GM23338 (cell line): ENCODE results near the gene OIT3. TPM values are rescaled to one million over a fixed set of nuclear protein-coding genes. Genes with fewer than 3 reads are reported as not detected.

Experiments
- ATAC-seq: fragments of 200-7000 bp; cut with Tn5 transposase; 3 replicates; pipeline ENCODE4 v1.9.1; 2020
- DNase-seq: peaks from one replicate; pipeline ENCODE4 v3.0.0-alpha.2; 2015; ENCODE audit warnings: low spot score
- H2AFZ ChIP-seq: fragments of 200-600 bp; sonication (generic); 2 replicates; pipeline ENCODE4 v1.8.0; 2016; ENCODE audit warnings: antibody characterized with exemption, mild to moderate bottlenecking, moderate library complexity
- H3F3A ChIP-seq: fragments of 200-600 bp; sonication (generic); replicated peaks from 2 replicates; pipeline ENCODE4 v1.8.0; 2017; ENCODE audit warnings: antibody characterized with exemption, mixed run types, low read depth
- H3K27ac ChIP-seq: fragments of 200-600 bp; sonication (generic); 2 replicates; pipeline ENCODE4 v1.6.1; 2016; ENCODE audit warnings: low read depth
- H3K27me3 ChIP-seq: fragments of 200-600 bp; sonication (generic); 2 replicates; pipeline ENCODE4 v1.8.0; 2016; ENCODE audit warnings: mild to moderate bottlenecking, mixed run types, moderate library complexity; ENCODE audit not compliant: insufficient read depth
- H3K36me3 ChIP-seq: fragments of 200-600 bp; sonication (generic); 2 replicates; pipeline ENCODE4 v1.8.0; 2016; ENCODE audit warnings: mild to moderate bottlenecking; ENCODE audit not compliant: insufficient read depth
- H3K4me1 ChIP-seq: fragments of 200-600 bp; sonication (generic); 2 replicates; pipeline ENCODE4 v1.8.0; 2016; ENCODE audit warnings: mild to moderate bottlenecking, moderate library complexity; ENCODE audit not compliant: insufficient read depth
- H3K4me2 ChIP-seq: fragments of 200-600 bp; sonication (generic); 2 replicates; pipeline ENCODE4 v1.7.1; 2017; ENCODE audit warnings: mixed run types
- H3K4me3 ChIP-seq: fragments of 200-600 bp; sonication (generic); 2 replicates; pipeline ENCODE4 v1.6.1; 2016; ENCODE audit warnings: mixed run types
- H3K79me2 ChIP-seq: fragments of 200-600 bp; sonication (generic); replicated peaks from 2 replicates; pipeline ENCODE4 v1.8.0; 2017; ENCODE audit warnings: mild to moderate bottlenecking; ENCODE audit not compliant: insufficient read depth
- H3K9me2 ChIP-seq: fragments of 200-600 bp; sonication (generic); 2 replicates; pipeline ENCODE4 v1.8.0; 2017; ENCODE audit not compliant: insufficient read depth
- H4K20me1 ChIP-seq: fragments of 200-600 bp; sonication (generic); replicated peaks from 2 replicates; pipeline ENCODE4 v1.8.0; 2017; ENCODE audit warnings: mild to moderate bottlenecking; ENCODE audit not compliant: insufficient read depth
- H3K27ac Mint-ChIP-seq: 2 replicates; pipeline ENCODE4 v1.8.0; 2020; ENCODE audit warnings: inconsistent platforms, mild to moderate bottlenecking, moderate library complexity, mixed read lengths
- H3K27me3 Mint-ChIP-seq: 3 replicates; pipeline ENCODE4 v1.8.0; 2022; ENCODE audit warnings: low read depth, mild to moderate bottlenecking, moderate library complexity, mixed read lengths, inconsistent platforms; ENCODE audit not compliant: insufficient read depth, poor library complexity
- H3K36me3 Mint-ChIP-seq: 3 replicates; pipeline ENCODE4 v1.8.0; 2021; ENCODE audit warnings: low read depth, mild to moderate bottlenecking, inconsistent platforms, moderate library complexity, mixed read lengths
- H3K4me1 Mint-ChIP-seq: 3 replicates; pipeline ENCODE4 v1.8.0; 2020; ENCODE audit warnings: mild to moderate bottlenecking, inconsistent platforms, mixed read lengths
- H3K4me3 Mint-ChIP-seq: 3 replicates; pipeline ENCODE4 v1.8.0; 2021; ENCODE audit warnings: moderate library complexity, mild to moderate bottlenecking, inconsistent platforms, mixed read lengths
- H3K9me3 Mint-ChIP-seq: 3 replicates; pipeline ENCODE4 v1.8.0; 2020; ENCODE audit warnings: moderate library complexity, mild to moderate bottlenecking, inconsistent platforms, mixed read lengths
- CREB1 ChIP-seq: fragments of 250-450 bp; sonication (Bioruptor Pico); IDR thresholded peaks from 2 replicates; pipeline ENCODE4 v1.5.0; 2020; ENCODE audit warnings: low read depth, mild to moderate bottlenecking, moderate library complexity
- EZH2 ChIP-seq: fragments of 200-600 bp; sonication (generic); IDR thresholded peaks from one replicate; pipeline ENCODE4 v1.8.0; 2017; ENCODE audit warnings: antibody characterized with exemption, mild to moderate bottlenecking, low read depth; ENCODE audit not compliant: unreplicated experiment
- EZH2phosphoT487 ChIP-seq: fragments of 200-600 bp; sonication (generic); IDR thresholded peaks from one replicate; pipeline ENCODE4 v1.8.1; 2018; ENCODE audit warnings: antibody characterized with exemption; ENCODE audit not compliant: unreplicated experiment
- JUNB ChIP-seq: IDR thresholded peaks from one replicate; pipeline ENCODE4 v1.6.1; 2016; ENCODE audit warnings: antibody characterized with exemption; ENCODE audit not compliant: unreplicated experiment
- NANOG ChIP-seq: IDR thresholded peaks from 2 replicates; pipeline ENCODE4 v1.6.1; 2016; ENCODE audit warnings: antibody characterized with exemption, borderline replicate concordance
- POLR2AphosphoS5 ChIP-seq: IDR thresholded peaks from 2 replicates; pipeline ENCODE4 v1.6.1; 2016; ENCODE audit warnings: antibody characterized with exemption, low read depth
- STAT1 ChIP-seq: IDR thresholded peaks from one replicate; pipeline ENCODE4 v1.6.1; 2016; ENCODE audit warnings: antibody characterized with exemption; ENCODE audit not compliant: unreplicated experiment
- ZNF114 ChIP-seq: fragments of 250-450 bp; sonication (Bioruptor Pico); IDR thresholded peaks from 2 replicates; pipeline ENCODE4 v1.5.0; 2020; ENCODE audit warnings: mild to moderate bottlenecking, moderate library complexity
- ZNF331 ChIP-seq: fragments of 250-450 bp; sonication (Bioruptor Pico); IDR thresholded peaks from 2 replicates; pipeline ENCODE4 v1.5.0; 2020; ENCODE audit warnings: low read depth, mild to moderate bottlenecking, moderate library complexity
- polyA plus RNA-seq: library from polyadenylated mRNA; unstranded; fragments of >200 nt; fragmentation: Nextera tagmentation; extraction: Ambion mirVana; gene quantifications from 2 replicates; pipeline ENCODE4 v1.2.1, GENCODE V29; 2016
- total RNA-seq: library from RNA; depleted of rRNA; stranded (reverse); fragments of >200 nt; shearing (Covaris generic); gene quantifications from 2 replicates; pipeline ENCODE4 v1.2.3, GENCODE V29; 2014
- TF ChIP-seq, protein P1 (sequence below): fragments of 250-450 bp; sonication (Bioruptor Pico); IDR thresholded peaks from 2 replicates; pipeline ENCODE4 v1.5.0; 2020; ENCODE audit warnings: mild to moderate bottlenecking, moderate library complexity
- TF ChIP-seq, protein P2 (sequence below): IDR thresholded peaks from 2 replicates; pipeline ENCODE4 v1.6.1; 2016; ENCODE audit warnings: antibody characterized with exemption
- TF ChIP-seq, protein P3 (sequence below): IDR thresholded peaks from one replicate; pipeline ENCODE4 v1.6.1; 2018; ENCODE audit warnings: antibody characterized with exemption; ENCODE audit not compliant: unreplicated experiment
- TF ChIP-seq, protein P4 (sequence below), 2 experiments: fragments of 200-600 bp in 1 of 2; sonication (generic) in 1 of 2; conservative IDR thresholded peaks; 2 replicates each; pipeline versions ENCODE4 v1.5.1 to v1.6.1; 2016 to 2017; ENCODE audit warnings: antibody characterized with exemption in 2 of 2, low read depth in 2 of 2, mild to moderate bottlenecking in 2 of 2, moderate library complexity in 1 of 2

OIT3 gene
- total and polyA plus RNA-seq, 2 experiments from 2014 or later: not detected

DNA sequence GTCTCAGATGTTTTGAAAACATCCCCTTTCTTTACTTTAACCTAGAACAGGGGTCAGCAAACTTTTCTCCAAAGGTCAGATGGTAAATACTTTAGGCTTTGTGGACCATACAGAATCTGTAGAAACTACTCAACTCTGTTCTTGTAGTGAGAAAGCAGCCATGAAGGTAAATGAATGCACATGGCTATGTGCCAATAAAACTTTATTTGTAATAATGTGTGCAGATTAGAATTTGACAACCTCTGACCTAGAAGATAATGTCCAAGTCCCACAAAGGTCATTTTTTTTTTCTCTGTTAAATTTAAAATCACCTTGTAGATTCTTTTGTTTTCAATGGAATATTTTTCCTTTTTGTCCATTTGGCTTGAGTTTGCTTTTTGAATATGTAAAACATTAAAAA, 17.2 kb downstream of the OIT3 start:
- Mint-ChIP-seq H3K4me3 (no peak overlapping the region), H3K9me3 (no peaks in the 10 kb centered on the region), H3K27me3 (peaks cover 5% of the 10 kb centered on the region), H3K36me3 (no peaks in the 10 kb centered on the region), H3K27ac (no peak overlapping the region), H3K4me1 (peaks cover 8% of the 10 kb centered on the region)
- Histone ChIP-seq H3F3A (no peaks in the 10 kb centered on the region), H3K4me2 (no peak overlapping the region), H3K36me3 (no peaks in the 10 kb centered on the region), H4K20me1 (no peaks in the 10 kb centered on the region), H3K9me2 (peaks cover 6% of the 10 kb centered on the region; the same call in 1 of the 2 replicates), H3K4me3 (no peak overlapping the region), H2AFZ (no peak overlapping the region), H3K79me2 (no peaks in the 10 kb centered on the region), H3K4me1 (no peaks in the 10 kb centered on the region), H3K27me3 (no peaks in the 10 kb centered on the region), H3K27ac (no peak overlapping the region)
- DNase-seq: no peak
- TF ChIP-seq, protein P1, sequence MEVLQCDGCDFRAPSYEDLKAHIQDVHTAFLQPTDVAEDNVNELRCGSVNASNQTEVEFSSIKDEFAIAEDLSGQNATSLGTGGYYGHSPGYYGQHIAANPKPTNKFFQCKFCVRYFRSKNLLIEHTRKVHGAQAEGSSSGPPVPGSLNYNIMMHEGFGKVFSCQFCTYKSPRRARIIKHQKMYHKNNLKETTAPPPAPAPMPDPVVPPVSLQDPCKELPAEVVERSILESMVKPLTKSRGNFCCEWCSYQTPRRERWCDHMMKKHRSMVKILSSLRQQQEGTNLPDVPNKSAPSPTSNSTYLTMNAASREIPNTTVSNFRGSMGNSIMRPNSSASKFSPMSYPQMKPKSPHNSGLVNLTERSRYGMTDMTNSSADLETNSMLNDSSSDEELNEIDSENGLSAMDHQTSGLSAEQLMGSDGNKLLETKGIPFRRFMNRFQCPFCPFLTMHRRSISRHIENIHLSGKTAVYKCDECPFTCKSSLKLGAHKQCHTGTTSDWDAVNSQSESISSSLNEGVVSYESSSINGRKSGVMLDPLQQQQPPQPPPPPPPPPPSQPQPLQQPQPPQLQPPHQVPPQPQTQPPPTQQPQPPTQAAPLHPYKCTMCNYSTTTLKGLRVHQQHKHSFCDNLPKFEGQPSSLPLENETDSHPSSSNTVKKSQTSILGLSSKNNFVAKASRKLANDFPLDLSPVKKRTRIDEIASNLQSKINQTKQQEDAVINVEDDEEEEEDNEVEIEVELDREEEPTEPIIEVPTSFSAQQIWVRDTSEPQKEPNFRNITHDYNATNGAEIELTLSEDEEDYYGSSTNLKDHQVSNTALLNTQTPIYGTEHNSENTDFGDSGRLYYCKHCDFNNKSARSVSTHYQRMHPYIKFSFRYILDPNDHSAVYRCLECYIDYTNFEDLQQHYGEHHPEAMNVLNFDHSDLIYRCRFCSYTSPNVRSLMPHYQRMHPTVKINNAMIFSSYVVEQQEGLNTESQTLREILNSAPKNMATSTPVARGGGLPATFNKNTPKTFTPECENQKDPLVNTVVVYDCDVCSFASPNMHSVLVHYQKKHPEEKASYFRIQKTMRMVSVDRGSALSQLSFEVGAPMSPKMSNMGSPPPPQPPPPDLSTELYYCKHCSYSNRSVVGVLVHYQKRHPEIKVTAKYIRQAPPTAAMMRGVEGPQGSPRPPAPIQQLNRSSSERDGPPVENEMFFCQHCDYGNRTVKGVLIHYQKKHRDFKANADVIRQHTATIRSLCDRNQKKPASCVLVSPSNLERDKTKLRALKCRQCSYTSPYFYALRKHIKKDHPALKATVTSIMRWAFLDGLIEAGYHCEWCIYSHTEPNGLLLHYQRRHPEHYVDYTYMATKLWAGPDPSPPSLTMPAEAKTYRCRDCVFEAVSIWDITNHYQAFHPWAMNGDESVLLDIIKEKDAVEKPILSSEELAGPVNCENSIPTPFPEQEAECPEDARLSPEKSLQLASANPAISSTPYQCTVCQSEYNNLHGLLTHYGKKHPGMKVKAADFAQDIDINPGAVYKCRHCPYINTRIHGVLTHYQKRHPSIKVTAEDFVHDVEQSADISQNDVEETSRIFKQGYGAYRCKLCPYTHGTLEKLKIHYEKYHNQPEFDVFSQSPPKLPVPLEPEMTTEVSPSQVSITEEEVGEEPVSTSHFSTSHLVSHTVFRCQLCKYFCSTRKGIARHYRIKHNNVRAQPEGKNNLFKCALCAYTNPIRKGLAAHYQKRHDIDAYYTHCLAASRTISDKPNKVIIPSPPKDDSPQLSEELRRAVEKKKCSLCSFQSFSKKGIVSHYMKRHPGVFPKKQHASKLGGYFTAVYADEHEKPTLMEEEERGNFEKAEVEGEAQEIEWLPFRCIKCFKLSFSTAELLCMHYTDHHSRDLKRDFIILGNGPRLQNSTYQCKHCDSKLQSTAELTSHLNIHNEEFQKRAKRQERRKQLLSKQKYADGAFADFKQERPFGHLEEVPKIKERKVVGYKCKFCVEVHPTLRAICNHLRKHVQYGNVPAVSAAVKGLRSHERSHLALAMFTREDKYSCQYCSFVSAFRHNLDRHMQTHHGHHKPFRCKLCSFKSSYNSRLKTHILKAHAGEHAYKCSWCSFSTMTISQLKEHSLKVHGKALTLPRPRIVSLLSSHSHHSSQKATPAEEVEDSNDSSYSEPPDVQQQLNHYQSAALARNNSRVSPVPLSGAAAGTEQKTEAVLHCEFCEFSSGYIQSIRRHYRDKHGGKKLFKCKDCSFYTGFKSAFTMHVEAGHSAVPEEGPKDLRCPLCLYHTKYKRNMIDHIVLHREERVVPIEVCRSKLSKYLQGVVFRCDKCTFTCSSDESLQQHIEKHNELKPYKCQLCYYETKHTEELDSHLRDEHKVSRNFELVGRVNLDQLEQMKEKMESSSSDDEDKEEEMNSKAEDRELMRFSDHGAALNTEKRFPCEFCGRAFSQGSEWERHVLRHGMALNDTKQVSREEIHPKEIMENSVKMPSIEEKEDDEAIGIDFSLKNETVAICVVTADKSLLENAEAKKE (CRISPR knock-in tag): no peak
- no peak for TF ChIP-seq EZH2
- TF ChIP-seq ZNF114 (CRISPR knock-in tag): no peak
- no peak for TF ChIP-seq EZH2phosphoT487
- TF ChIP-seq, protein P2, sequence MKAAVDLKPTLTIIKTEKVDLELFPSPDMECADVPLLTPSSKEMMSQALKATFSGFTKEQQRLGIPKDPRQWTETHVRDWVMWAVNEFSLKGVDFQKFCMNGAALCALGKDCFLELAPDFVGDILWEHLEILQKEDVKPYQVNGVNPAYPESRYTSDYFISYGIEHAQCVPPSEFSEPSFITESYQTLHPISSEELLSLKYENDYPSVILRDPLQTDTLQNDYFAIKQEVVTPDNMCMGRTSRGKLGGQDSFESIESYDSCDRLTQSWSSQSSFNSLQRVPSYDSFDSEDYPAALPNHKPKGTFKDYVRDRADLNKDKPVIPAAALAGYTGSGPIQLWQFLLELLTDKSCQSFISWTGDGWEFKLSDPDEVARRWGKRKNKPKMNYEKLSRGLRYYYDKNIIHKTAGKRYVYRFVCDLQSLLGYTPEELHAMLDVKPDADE: no peak
- TF ChIP-seq ZNF331 (CRISPR knock-in tag): no peak
- TF ChIP-seq, protein P3, sequence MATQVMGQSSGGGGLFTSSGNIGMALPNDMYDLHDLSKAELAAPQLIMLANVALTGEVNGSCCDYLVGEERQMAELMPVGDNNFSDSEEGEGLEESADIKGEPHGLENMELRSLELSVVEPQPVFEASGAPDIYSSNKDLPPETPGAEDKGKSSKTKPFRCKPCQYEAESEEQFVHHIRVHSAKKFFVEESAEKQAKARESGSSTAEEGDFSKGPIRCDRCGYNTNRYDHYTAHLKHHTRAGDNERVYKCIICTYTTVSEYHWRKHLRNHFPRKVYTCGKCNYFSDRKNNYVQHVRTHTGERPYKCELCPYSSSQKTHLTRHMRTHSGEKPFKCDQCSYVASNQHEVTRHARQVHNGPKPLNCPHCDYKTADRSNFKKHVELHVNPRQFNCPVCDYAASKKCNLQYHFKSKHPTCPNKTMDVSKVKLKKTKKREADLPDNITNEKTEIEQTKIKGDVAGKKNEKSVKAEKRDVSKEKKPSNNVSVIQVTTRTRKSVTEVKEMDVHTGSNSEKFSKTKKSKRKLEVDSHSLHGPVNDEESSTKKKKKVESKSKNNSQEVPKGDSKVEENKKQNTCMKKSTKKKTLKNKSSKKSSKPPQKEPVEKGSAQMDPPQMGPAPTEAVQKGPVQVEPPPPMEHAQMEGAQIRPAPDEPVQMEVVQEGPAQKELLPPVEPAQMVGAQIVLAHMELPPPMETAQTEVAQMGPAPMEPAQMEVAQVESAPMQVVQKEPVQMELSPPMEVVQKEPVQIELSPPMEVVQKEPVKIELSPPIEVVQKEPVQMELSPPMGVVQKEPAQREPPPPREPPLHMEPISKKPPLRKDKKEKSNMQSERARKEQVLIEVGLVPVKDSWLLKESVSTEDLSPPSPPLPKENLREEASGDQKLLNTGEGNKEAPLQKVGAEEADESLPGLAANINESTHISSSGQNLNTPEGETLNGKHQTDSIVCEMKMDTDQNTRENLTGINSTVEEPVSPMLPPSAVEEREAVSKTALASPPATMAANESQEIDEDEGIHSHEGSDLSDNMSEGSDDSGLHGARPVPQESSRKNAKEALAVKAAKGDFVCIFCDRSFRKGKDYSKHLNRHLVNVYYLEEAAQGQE: no peak
- TF ChIP-seq STAT1: no peak
- no peak for TF ChIP-seq CREB1 (CRISPR knock-in tag)
- no peak for TF ChIP-seq POLR2AphosphoS5
- no peak for TF ChIP-seq JUNB
- TF ChIP-seq, protein P4, sequence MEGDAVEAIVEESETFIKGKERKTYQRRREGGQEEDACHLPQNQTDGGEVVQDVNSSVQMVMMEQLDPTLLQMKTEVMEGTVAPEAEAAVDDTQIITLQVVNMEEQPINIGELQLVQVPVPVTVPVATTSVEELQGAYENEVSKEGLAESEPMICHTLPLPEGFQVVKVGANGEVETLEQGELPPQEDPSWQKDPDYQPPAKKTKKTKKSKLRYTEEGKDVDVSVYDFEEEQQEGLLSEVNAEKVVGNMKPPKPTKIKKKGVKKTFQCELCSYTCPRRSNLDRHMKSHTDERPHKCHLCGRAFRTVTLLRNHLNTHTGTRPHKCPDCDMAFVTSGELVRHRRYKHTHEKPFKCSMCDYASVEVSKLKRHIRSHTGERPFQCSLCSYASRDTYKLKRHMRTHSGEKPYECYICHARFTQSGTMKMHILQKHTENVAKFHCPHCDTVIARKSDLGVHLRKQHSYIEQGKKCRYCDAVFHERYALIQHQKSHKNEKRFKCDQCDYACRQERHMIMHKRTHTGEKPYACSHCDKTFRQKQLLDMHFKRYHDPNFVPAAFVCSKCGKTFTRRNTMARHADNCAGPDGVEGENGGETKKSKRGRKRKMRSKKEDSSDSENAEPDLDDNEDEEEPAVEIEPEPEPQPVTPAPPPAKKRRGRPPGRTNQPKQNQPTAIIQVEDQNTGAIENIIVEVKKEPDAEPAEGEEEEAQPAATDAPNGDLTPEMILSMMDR (conservative IDR thresholded peaks at IDR 0.05; ENCODE audit: low read depth in 2 of 2): no peak
- TF ChIP-seq NANOG: no peak
- no peak for ATAC-seq
